ENCODE results near the gene AP1M2. TPM values are rescaled to one million over a fixed set of nuclear protein-coding genes. Genes with fewer than 3 reads are reported as not detected.
"Not testable (repeated sequence)": the region's sequence is repeated elsewhere in the genome, so short reads cannot be mapped to it uniquely, and the experiment has no call there.

The AP1M2 gene
- total RNA-seq, 1 donor from 2014 or later = not detected

GRCh38 chr19:10602330-10603083, 15.4 kb upstream of the AP1M2 start:
- DNase-seq (ENCODE audit: low read depth in 2 of 2) = peak; percentile 72 to 86

- no peak for DNase-seq (ENCODE audit: low read depth in 2 of 2)
These were observed 14.9 kb upstream of the AP1M2 start for GRCh38 chr19:10601999-10602329.

GRCh38 chr19:10600149-10600548, 13.0 kb upstream of the AP1M2 start:
- no peak for DNase-seq (ENCODE audit: low read depth in 2 of 2)

GRCh38 chr19:10593820-10594637, 6.9 kb upstream of the AP1M2 start:
- DNase-seq (ENCODE audit: low read depth in 2 of 2) = no peak

GRCh38 chr19:10593148-10593547, 6.0 kb upstream of the AP1M2 start:
- no peak for DNase-seq (ENCODE audit: low read depth in 2 of 2)

- DNase-seq (ENCODE audit: low read depth in 2 of 2) = no peak
These were observed 683 bp upstream of the AP1M2 start for GRCh38 chr19:10587839-10588150.

- no peak for DNase-seq (ENCODE audit: low read depth in 2 of 2)
These were observed 716 bp downstream of the AP1M2 start for GRCh38 chr19:10586396-10586795.

GRCh38 chr19:10583036-10583776, 3.9 kb downstream of the AP1M2 start:
- DNase-seq (ENCODE audit: low read depth in 2 of 2) = peak in 1 of 2 donors; percentile 28

- DNase-seq (ENCODE audit: low read depth in 2 of 2) = no peak
These were observed 5.0 kb downstream of the AP1M2 start for GRCh38 chr19:10582091-10582490.

GRCh38 chr19:10580979-10581631, 6.0 kb downstream of the AP1M2 start:
- peak; percentile 93 to 94 for DNase-seq (ENCODE audit: low read depth in 2 of 2)

GRCh38 chr19:10577951-10578350, 9.2 kb downstream of the AP1M2 start:
- no peak for DNase-seq (ENCODE audit: low read depth in 2 of 2)

- no peak for DNase-seq (ENCODE audit: low read depth in 2 of 2)
These were observed 11.9 kb downstream of the AP1M2 start for GRCh38 chr19:10575011-10575716.

- no peak for DNase-seq (ENCODE audit: low read depth in 2 of 2)
These were observed 12.7 kb downstream of the AP1M2 start for GRCh38 chr19:10574462-10574861.

GRCh38 chr19:10573793-10574192, 13.3 kb downstream of the AP1M2 start:
- DNase-seq (ENCODE audit: low read depth in 2 of 2) = not testable (repeated sequence)

GRCh38 chr19:10568826-10569651, 18.1 kb downstream of the AP1M2 start, which contains the start of gene CDKN2D:
TSS of gene CDKN2D (minus strand) at chr19:10568979. CDS start at chr19:10568653, 326 bp downstream.
- DNase-seq (ENCODE audit: low read depth in 2 of 2) = peak; percentile 100

- DNase-seq (ENCODE audit: low read depth in 2 of 2) = peak in 1 of 2 donors; percentile 32
These were observed 18.9 kb downstream of the AP1M2 start for GRCh38 chr19:10568062-10568825.

- DNase-seq (ENCODE audit: low read depth in 2 of 2) = no peak
These were observed 19.5 kb downstream of the AP1M2 start for GRCh38 chr19:10567656-10568055.

- DNase-seq (ENCODE audit: low read depth in 2 of 2) = no peak
These were observed 20.3 kb downstream of the AP1M2 start for GRCh38 chr19:10566658-10567410.

- no peak for DNase-seq (ENCODE audit: low read depth in 2 of 2)
These were observed 20.8 kb downstream of the AP1M2 start for GRCh38 chr19:10566408-10566657.
